GM19043 (cell line): ENCODE data around the gene DCTN4.

ENCODE experiments used
- ATAC-seq: cut with Tn5 transposase; IDR thresholded peaks from one replicate; pipeline ENCODE4 v1.9.1; 2021; ENCODE audit warnings: low read depth; ENCODE audit not compliant: unreplicated experiment

Gene DCTN4

DNA sequence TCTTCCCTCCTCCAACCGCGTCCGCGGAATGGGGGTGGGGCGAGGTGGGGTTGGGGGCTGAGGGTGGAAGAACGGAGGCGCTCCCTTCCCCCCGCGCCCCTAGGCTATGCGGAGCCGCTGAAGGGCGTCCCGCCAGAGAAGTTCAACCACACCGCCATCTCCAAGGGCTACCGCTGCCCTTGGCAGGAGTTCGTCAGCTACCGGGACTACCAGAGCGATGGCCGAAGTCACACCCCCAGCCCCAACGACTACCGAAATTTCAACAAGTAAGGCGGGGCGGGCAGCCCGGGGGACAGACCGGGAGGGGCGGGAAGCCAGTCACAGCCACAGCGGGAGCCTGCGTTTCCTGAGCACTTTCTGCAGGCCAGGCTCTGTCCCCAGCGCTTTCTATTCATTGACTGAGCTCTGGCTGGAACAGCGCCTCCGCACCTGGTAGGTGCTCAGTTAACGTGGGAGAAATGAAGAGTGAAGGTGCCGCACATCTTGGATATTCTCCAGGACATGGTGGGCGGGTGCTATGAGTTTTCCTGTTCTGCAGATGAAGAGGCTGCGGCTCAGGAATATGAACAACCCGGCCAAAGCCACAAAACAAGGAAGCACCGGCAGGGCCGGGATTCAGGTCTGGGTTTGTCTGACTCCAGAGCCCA lies 86.5 kb downstream of the DCTN4 start:
- peak; percentile 56 for ATAC-seq

DNA sequence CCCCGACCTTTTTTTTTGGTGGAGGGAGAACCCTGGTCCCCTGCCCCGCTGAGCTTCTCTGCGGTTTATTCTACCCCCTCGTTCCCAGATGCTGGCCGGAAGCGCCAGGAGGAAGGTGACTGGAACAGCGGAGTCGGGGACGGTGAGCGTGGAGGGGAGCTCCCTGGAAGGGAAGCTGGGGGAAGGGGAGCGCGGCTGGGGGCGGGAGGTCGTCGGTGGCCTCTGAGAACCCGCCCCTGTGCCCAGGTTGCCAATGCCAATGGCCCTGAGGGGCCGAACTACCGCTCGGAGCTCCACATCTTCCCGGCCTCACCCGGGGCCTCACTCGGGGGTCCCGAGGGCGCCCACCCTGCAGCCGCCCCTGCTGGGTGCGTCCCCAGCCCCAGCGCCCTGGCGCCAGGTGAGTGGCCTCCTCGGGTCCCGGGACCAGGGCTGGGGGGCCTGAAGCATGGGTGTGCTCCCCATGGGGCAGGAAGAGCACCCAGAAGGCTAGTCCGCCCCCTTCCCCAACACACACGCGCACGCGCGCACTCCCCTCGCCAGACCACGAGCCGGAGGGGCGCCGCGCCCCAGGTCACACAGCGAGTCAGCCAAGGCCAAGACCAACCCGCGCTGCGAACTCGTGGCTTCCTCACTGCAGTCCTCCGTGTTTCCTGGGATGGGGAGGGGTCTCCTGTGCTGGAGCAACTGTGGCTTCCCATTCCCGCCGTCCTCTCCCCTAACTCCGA lies 87.1 kb downstream of the DCTN4 start:
- ATAC-seq = peak; percentile 28

DNA sequence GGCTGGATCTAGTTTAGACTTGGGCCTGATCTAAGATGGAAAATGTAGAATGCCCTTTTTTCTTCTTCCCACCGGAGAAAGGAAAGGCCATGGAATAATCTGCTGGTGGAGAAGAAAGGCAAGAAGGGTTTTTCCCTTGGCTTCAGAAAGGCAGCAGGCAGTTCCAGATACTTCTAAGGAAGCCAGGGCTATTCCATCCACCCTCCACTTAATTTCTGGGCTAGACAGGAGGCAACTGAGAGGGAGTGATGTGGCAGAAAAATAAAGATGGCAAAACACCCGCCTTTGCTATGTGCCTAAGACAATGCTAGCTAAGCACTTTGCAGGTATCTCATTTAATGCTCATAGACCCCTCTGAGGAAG lies 87.9 kb downstream of the DCTN4 start:
- ATAC-seq = no peak

DNA sequence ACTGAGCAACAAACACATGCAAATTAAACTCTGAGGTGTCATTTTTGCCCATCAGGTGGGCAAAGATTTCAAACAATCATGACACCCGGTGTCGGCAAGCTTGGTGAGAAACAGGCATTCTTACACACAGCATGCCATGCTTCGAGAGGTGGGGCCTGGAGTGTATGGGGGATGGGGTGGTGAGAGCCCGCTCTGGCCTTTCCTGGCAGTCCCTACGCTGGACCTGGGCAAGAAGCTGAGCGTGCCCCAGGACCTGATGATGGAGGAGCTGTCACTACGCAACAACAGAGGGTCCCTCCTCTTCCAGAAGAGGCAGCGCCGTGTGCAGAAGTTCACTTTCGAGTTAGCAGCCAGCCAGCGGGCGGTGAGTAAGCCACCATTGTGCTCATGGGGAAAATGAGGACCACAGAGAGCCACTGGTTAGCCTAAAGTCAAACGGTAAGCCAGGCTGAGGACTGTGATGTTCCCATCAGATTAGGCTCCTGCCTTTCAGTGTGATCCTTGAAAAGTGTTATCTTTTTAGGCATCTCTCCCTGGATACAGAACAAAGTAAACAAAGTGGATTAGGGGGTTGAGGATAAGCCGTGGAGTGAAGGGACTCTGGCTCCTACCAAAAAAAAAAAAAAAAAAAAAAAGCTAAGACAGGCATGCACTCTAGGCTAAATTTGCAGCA lies 88.4 kb downstream of the DCTN4 start:
- no peak for ATAC-seq

DNA sequence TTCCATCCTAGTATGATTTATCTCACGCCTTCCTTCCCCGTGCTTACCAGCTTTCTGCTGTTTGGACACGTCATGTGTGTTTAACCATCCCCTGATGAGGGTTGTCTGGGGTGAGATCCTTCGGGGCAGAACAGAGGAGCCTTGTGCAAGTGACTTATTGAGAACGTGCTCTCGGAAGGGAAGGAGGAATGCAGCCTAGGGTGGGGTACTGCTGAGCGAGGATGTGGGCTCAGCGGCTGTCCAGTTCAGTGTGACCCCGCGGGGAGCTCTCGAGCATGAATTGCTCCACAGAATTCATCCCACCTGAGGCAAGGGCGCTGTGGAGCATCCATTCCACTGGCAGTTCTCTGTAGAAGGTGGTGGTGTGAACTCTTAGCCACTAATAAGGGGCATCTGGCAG lies 93.8 kb downstream of the DCTN4 start:
- ATAC-seq = no peak

DNA sequence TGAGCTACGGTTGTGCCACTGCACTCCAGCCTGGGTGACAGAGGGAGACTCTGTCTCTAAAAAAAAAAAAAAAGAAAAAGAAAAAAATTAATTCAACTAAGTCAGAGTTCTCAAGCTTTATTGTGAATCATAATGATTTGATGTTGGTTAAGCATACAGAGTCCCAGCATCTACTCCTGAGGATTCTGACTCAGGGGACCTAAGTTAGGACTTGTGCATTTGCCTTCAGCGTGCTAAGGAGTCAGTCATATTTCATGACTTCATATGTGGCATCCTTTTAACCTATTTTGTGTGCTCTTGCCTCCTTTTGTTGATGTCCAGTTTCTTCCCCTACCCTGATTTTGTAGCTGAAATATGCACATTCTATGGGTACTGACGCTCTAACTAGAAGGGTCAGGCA lies 94.9 kb downstream of the DCTN4 start:
- ATAC-seq = no peak

DNA sequence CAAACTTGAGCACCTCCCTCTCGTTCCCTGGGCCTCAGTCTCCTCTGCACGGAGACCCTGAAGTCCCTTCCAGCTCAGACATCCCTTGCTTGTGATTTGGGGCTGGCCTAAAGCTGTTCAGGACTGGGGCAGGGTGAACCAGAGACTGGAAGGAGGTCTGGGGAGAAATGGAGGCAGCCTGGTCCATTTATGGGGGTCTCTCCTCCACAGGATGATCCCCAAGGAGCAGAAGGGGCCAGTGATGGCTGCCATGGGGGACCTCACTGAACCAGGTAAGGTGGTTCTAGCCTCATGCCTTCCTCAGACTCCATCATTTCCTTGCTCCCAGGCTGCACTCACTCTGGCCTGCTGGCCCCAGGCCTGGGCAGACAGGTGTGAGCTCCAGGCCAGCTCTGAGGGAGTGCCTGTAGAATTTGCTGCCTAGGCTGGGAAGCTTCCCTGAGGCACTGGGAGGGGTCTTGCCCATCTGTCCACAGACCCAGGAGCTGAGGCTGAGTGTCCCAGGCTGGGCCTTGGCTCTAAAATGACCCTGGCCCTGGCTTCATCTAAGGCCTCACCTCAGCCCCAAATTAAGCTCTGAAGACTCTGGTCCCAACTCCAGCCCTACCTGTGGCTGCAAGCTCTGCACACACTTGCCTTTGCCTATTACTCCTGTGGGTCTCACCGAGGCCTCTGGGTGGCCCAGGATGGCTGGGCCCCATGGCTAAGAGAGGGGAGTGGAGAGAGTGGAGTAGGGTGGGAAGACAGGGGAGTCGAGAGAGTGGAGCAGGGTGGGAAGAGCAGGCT lies 95.9 kb downstream of the DCTN4 start:
- ATAC-seq = no peak

DNA sequence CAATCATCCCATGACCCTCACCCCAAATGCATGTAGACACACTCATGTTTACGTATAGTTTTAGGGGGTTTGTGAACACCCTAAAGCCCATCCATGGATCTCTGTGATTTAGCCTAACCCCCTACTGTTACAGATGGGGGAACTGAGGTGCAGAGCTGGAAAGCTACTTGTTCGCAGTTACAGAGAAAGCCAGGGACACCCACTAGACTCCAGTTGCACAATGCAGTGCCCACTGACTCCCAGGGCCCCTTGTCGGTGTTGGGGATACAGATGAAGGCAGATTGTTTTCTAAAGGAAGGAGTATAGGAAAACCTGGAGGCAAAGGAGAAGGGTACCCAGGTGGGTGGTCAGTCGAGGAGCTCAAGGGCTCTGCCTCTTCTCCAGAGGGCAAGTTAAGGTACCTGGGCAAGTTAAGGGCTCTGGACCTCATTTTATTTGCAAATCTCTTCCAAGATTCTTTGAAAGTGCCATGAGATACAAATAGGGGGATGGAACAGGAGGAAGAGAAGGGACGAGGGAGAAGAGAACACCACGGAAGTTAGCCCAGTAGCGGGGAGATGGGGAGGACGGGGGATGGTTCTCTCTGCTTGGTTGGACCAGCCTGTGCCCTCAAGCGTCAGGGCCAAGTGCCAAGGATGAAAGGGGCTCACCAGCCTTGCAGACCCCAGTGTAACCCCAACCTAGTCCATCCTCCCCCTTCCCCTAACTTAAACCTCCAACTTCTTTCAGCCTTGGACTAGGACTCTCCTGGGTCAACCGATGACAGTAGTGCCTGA lies 96.8 kb downstream of the DCTN4 start:
- ATAC-seq = no peak

DNA sequence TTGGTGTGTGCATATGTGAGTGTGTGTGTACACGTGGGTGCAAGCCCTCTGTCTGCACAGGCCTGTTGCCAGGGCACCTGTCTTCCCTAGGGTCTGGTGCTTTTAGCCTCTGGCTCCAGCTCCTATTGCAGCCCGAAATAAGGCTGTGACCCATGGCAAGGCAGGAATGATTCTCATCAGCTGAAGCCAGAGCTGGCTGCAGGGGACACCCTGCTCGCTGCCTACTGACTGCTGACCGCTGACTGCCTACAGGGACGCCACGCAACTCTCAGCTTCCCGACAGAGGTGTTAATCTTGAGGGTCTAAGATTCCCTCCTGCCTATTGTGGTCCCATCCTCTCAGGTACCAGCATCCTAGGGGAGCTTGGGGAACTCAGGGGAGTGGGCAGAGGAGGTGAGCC lies 97.7 kb downstream of the DCTN4 start, which contains the start of gene MYOZ3:
MYOZ3 (plus strand) TSS at position 166 of the 400 bp plus-strand sequence. CDS start 1,691 bp downstream, outside the sequence.
- no peak for ATAC-seq

DNA sequence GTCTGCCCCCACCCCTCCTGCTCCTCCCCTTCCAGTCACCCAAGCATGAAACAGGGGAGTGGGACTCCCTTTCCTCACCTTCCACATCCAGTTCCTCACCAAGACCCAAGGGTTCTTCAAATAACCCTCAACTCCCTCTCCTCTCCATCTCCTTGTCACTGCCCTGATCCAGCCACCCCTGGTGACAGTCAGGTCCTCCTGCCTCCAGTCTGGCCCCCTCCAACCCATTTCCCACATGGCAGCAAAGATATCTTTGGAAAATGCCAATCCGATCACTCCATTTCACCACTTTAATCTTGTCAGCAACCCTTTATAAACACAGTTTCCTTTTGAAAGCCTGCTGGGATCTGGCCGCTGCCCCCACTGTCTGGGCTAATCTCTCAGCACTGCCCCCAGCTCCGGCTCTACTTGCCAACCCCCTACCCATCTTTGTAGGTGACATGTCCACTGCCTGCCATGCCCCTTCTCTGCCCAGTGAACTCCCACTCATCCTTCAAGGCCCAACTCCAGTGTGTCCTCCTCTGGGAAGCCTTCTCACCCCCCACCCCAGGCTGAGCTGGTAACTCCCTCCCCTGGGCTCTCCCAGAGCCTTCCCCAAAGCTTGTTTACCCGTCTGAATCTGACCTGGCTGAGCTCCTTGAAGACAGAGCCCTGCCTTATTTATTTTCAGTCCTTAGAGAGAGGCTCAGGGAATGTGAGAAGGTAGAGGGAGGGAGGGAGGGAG lies 98.5 kb downstream of the DCTN4 start:
- ATAC-seq = no peak

DNA sequence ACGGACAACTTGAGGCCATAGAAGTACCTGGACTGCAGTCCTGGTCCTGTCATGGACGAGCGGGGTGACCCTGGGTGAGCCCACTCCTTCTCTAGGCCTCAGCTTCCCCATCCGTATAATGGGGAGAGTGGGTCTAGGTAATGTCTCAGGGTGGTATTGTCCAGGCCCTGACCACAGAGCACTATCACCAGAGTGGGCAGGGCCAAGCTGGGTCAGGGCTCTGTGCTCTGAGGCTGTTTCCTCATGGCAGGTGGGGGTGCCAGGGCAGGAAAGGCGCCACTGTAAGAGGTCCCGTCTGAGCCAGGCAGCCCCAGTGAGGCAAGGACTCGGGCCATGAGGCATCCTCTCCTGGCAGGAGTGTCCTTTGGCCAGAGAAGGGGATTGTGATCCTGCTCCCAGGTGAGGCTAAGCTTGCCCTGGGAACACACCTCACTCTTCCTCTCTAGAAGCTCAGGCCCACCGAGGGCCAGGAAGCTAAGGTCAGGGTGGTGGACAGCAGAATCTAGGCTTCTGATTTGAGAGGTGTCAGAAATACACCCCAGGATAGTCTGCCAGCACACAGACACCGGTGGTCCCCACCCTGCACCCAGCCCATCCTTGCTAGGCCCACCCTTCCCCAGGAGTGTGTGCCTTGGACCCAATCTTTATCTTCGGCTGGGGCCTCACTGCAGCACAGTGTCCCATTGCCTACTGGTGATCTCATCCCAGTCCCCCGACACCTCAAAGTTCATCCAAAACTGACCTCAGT lies 99.3 kb downstream of the DCTN4 start:
- ATAC-seq = no peak

DNA sequence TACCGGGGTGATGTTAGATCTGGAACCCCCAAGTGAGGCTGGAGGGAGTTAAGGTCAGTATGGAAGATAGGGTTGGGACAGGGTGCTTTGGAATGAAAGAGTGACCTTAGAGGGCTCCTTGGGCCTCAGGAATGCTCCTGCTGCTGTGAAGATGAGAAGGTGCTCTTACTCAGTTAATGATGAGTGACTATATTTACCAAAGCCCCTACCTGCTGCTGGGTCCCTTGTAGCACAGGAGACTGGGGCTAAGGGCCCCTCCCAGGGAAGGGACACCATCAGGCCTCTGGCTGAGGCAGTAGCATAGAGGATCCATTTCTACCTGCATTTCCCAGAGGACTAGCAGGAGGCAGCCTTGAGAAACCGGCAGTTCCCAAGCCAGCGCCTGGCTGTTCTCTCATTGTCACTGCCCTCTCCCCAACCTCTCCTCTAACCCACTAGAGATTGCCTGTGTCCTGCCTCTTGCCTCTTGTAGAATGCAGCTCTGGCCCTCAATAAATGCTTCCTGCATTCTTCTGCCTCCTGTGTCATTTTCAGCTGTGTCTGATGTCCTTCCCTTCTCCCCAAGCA lies 100.0 kb downstream of the DCTN4 start:
- no peak for ATAC-seq
